GM12872 (cell line): ENCODE data around the gene RGS17.

Experiments used
- CTCF ChIP-seq: IDR thresholded peaks from 3 replicates; pipeline ENCODE4 v1.5.1; 2011; ENCODE audit warnings: low read depth, mild to moderate bottlenecking, low read length, moderate library complexity; ENCODE audit not compliant: insufficient read depth

The RGS17 gene

GRCh38 chr6:152993431-152993830 lies 137.7 kb downstream of the RGS17 start:
- peak; percentile 33; the same call in 1 of the 3 replicates for TF ChIP-seq CTCF

- TF ChIP-seq CTCF = no peak
Measured at GRCh38 chr6:152986978-152987377, 144.1 kb downstream of the RGS17 start.

- TF ChIP-seq CTCF = no peak
Measured at GRCh38 chr6:152984513-152984872, 146.6 kb downstream of the RGS17 start.

- TF ChIP-seq CTCF = no peak
Measured at GRCh38 chr6:152983637-152984512, 147.2 kb downstream of the RGS17 start.

GRCh38 chr6:152982904-152983636 lies 148.0 kb downstream of the RGS17 start, which contains the start of gene FBXO5:
Gene FBXO5 (minus strand): TSS chr6:152983041. CDS start chr6:152982959, 82 bp downstream.
- TF ChIP-seq CTCF = no peak

- no peak for TF ChIP-seq CTCF
Measured at GRCh38 chr6:152981989-152982903, 148.8 kb downstream of the RGS17 start.
